ENCODE measurements around the gene PRKRIP1.
"Not testable (repeated sequence)": the region's sequence is repeated elsewhere in the genome, so short reads cannot be mapped to it uniquely, and the experiment has no call there.

Gene PRKRIP1

GRCh38 chr7:102466097-102466496, 69.9 kb downstream of the PRKRIP1 start:
- H3K4me3 ChIP-seq (ENCODE audit: low read length) = peak overlapping the region; percentile 90; the same call in 1 of the 2 replicates
- H3K27ac ChIP-seq (ENCODE audit: low read length) = no peak overlapping the region
- no peaks in the 10 kb centered on the region; the same call in 1 of the 2 replicates for H3K4me1 ChIP-seq (ENCODE audit: insufficient read depth, low read length)

GRCh38 chr7:102467581-102468477, 71.7 kb downstream of the PRKRIP1 start:
- Histone ChIP-seq H3K4me1 (ENCODE audit: insufficient read depth, low read length) (no peaks in the 10 kb centered on the region; the same call in 1 of the 2 replicates), H3K9ac (ENCODE audit: low read depth, low read length) (no peak overlapping the region), H3K4me3 (ENCODE audit: low read length) (no peak overlapping the region), H3K27ac (ENCODE audit: low read length) (no peak overlapping the region), H3K9me3 (ENCODE audit: insufficient read depth, low read depth, low read length) (no peaks in the 10 kb centered on the region), H3K36me3 (ENCODE audit: insufficient read depth, low read depth, low read length) (peaks cover 21% of the 10 kb centered on the region), H3K27me3 (ENCODE audit: insufficient read depth, low read length) (no peaks in the 10 kb centered on the region)

More at GRCh38 chr7:102466097-102466496, 69.9 kb downstream of the PRKRIP1 start:
- Histone ChIP-seq H3K27me3 (ENCODE audit: insufficient read depth, low read length) (no peaks in the 10 kb centered on the region), H3K9me3 (ENCODE audit: insufficient read depth, low read depth, low read length) (no peaks in the 10 kb centered on the region), H3K36me3 (ENCODE audit: insufficient read depth, low read depth, low read length) (peaks cover 11% of the 10 kb centered on the region), H3K9ac (ENCODE audit: low read depth, low read length) (peak overlapping the region; percentile 15; the same call in 1 of the 2 replicates)

- Histone ChIP-seq H3K4me3 (ENCODE audit: low read length) (no peak overlapping the region), H3K9ac (ENCODE audit: low read depth, low read length) (no peak overlapping the region), H3K27ac (ENCODE audit: low read length) (no peak overlapping the region), H3K9me3 (ENCODE audit: insufficient read depth, low read depth, low read length) (no peaks in the 10 kb centered on the region), H3K27me3 (ENCODE audit: insufficient read depth, low read length) (no peaks in the 10 kb centered on the region), H3K4me1 (ENCODE audit: insufficient read depth, low read length) (no peaks in the 10 kb centered on the region; the same call in 1 of the 2 replicates), H3K36me3 (ENCODE audit: insufficient read depth, low read depth, low read length) (peaks cover 30% of the 10 kb centered on the region)
Observed at GRCh38 chr7:102468478-102469350, 72.6 kb downstream of the PRKRIP1 start.

- H3K27ac ChIP-seq (ENCODE audit: low read length) = no peak overlapping the region
- H3K4me1 ChIP-seq (ENCODE audit: insufficient read depth, low read length) = no peaks in the 10 kb centered on the region; the same call in 1 of the 2 replicates
- peaks cover 32% of the 10 kb centered on the region for H3K36me3 ChIP-seq (ENCODE audit: insufficient read depth, low read depth, low read length)
- no peaks in the 10 kb centered on the region for H3K9me3 ChIP-seq (ENCODE audit: insufficient read depth, low read depth, low read length)
- H3K27me3 ChIP-seq (ENCODE audit: insufficient read depth, low read length) = no peaks in the 10 kb centered on the region
- H3K4me3 ChIP-seq (ENCODE audit: low read length) = no peak overlapping the region
- H3K9ac ChIP-seq (ENCODE audit: low read depth, low read length) = no peak overlapping the region
Observed at GRCh38 chr7:102469351-102469971, 73.3 kb downstream of the PRKRIP1 start.

GRCh38 chr7:102469972-102470825, 74.0 kb downstream of the PRKRIP1 start:
- Histone ChIP-seq H3K27me3 (ENCODE audit: insufficient read depth, low read length) (no peaks in the 10 kb centered on the region), H3K4me3 (ENCODE audit: low read length) (no peak overlapping the region), H3K9ac (ENCODE audit: low read depth, low read length) (no peak overlapping the region), H3K9me3 (ENCODE audit: insufficient read depth, low read depth, low read length) (no peaks in the 10 kb centered on the region), H3K4me1 (ENCODE audit: insufficient read depth, low read length) (no peaks in the 10 kb centered on the region; the same call in 1 of the 2 replicates), H3K36me3 (ENCODE audit: insufficient read depth, low read depth, low read length) (peaks cover 32% of the 10 kb centered on the region), H3K27ac (ENCODE audit: low read length) (no peak overlapping the region)

GRCh38 chr7:102471791-102472125, 75.6 kb downstream of the PRKRIP1 start:
- H3K9me3 ChIP-seq (ENCODE audit: insufficient read depth, low read depth, low read length) = no peaks in the 10 kb centered on the region
- no peaks in the 10 kb centered on the region for H3K4me1 ChIP-seq (ENCODE audit: insufficient read depth, low read length)
- H3K9ac ChIP-seq (ENCODE audit: low read depth, low read length) = no peak overlapping the region
- peaks cover 32% of the 10 kb centered on the region for H3K36me3 ChIP-seq (ENCODE audit: insufficient read depth, low read depth, low read length)
- H3K4me3 ChIP-seq (ENCODE audit: low read length) = no peak overlapping the region
- H3K27me3 ChIP-seq (ENCODE audit: insufficient read depth, low read length) = no peaks in the 10 kb centered on the region
- no peak overlapping the region for H3K27ac ChIP-seq (ENCODE audit: low read length)

GRCh38 chr7:102472126-102473041, 76.2 kb downstream of the PRKRIP1 start:
- Histone ChIP-seq H3K9me3 (ENCODE audit: insufficient read depth, low read depth, low read length) (no peaks in the 10 kb centered on the region), H3K9ac (ENCODE audit: low read depth, low read length) (no peak overlapping the region), H3K36me3 (ENCODE audit: insufficient read depth, low read depth, low read length) (peaks cover 32% of the 10 kb centered on the region), H3K27me3 (ENCODE audit: insufficient read depth, low read length) (no peaks in the 10 kb centered on the region), H3K4me3 (ENCODE audit: low read length) (no peak overlapping the region), H3K4me1 (ENCODE audit: insufficient read depth, low read length) (no peaks in the 10 kb centered on the region), H3K27ac (ENCODE audit: low read length) (no peak overlapping the region)

- no peaks in the 10 kb centered on the region for H3K27me3 ChIP-seq (ENCODE audit: insufficient read depth, low read length)
- H3K27ac ChIP-seq (ENCODE audit: low read length) = no peak overlapping the region
- H3K36me3 ChIP-seq (ENCODE audit: insufficient read depth, low read depth, low read length) = peaks cover 32% of the 10 kb centered on the region
- H3K9ac ChIP-seq (ENCODE audit: low read depth, low read length) = no peak overlapping the region
- no peaks in the 10 kb centered on the region for H3K4me1 ChIP-seq (ENCODE audit: insufficient read depth, low read length)
- H3K9me3 ChIP-seq (ENCODE audit: insufficient read depth, low read depth, low read length) = no peaks in the 10 kb centered on the region
- no peak overlapping the region for H3K4me3 ChIP-seq (ENCODE audit: low read length)
Observed at GRCh38 chr7:102473271-102473991, 77.3 kb downstream of the PRKRIP1 start.

- not testable (repeated sequence) for H3K27me3 ChIP-seq (ENCODE audit: insufficient read depth, low read length); H3K9me3 ChIP-seq (ENCODE audit: insufficient read depth, low read depth, low read length); H3K27ac ChIP-seq (ENCODE audit: low read length); H3K9ac ChIP-seq (ENCODE audit: low read depth, low read length); H3K4me1 ChIP-seq (ENCODE audit: insufficient read depth, low read length); H3K4me3 ChIP-seq (ENCODE audit: low read length)
- peaks cover 32% of the 10 kb centered on the region for H3K36me3 ChIP-seq (ENCODE audit: insufficient read depth, low read depth, low read length)
Observed at GRCh38 chr7:102474116-102474515, 78.0 kb downstream of the PRKRIP1 start.

Measured in iPS-20b (cell line).